H1 (cell line): ENCODE data around the gene TRAPPC13. TPM values are rescaled to one million over a fixed set of nuclear protein-coding genes. Genes with fewer than 3 reads are reported as not detected.

Experiments used
- CTCF ChIA-PET: fragments of 300-600 bp; sonication (Branson Sonifier 250); formaldehyde crosslinking; loops from one replicate; lab custom pipeline; 2021; ENCODE audit not compliant: partially characterized antibody; lab: Charles Lee
- POLR2A ChIA-PET: fragments of 300-600 bp; sonication (Branson Sonifier 250); formaldehyde crosslinking; loops from one replicate; lab custom pipeline; 2021; ENCODE audit warnings: inconsistent platforms; ENCODE audit not compliant: partially characterized antibody; lab: Charles Lee
- DNase-seq, 2 experiments: peaks; one replicate each; pipeline versions ENCODE4 v3.0.0 to v3.0.0-alpha.2; 2010 to 2022; ENCODE audit warnings: low spot score in 2 of 2, low read depth in 1 of 2, mixed read lengths in 1 of 2
- FAIRE-seq: peaks from 2 replicates; lab custom pipeline; 2011; peaks lifted over from hg19 to GRCh38; lab: Jason Lieb, UNC
- H2AFZ ChIP-seq: 2 replicates; pipeline ENCODE4 v1.8.1; 2012; ENCODE audit warnings: low read length, inconsistent platforms
- H2AK5ac ChIP-seq: 2 replicates; pipeline ENCODE4 v1.6.1; 2013; ENCODE audit warnings: low read depth, low read length
- H2BK120ac ChIP-seq: replicated peaks from 2 replicates; pipeline ENCODE3; 2013; ENCODE audit warnings: low read depth, low read length, inconsistent platforms
- H2BK12ac ChIP-seq: 2 replicates; pipeline ENCODE4 v1.6.1; 2013; ENCODE audit warnings: low read depth, low read length
- H2BK15ac ChIP-seq: 2 replicates; pipeline ENCODE4 v1.6.1; 2013; ENCODE audit warnings: low read length
- H2BK20ac ChIP-seq: 2 replicates; pipeline ENCODE4 v1.6.1; 2013; ENCODE audit warnings: low read length
- H2BK5ac ChIP-seq: 2 replicates; pipeline ENCODE4 v1.6.1; 2013; ENCODE audit warnings: low read depth, low read length
- H3K14ac ChIP-seq: 2 replicates; pipeline ENCODE4 v1.6.1; 2013; ENCODE audit warnings: inconsistent platforms; ENCODE audit not compliant: insufficient read length
- H3K18ac ChIP-seq: 2 replicates; pipeline ENCODE4 v1.6.1; 2013; ENCODE audit warnings: low read length; ENCODE audit errors: extremely low read depth
- H3K23ac ChIP-seq: 2 replicates; pipeline ENCODE4 v1.6.1; 2013; ENCODE audit warnings: inconsistent platforms; ENCODE audit not compliant: insufficient read length
- H3K23me2 ChIP-seq: 2 replicates; pipeline ENCODE4 v1.6.1; 2013; ENCODE audit warnings: low read depth, low read length
- H3K27ac ChIP-seq: 2 replicates; pipeline ENCODE4 v1.6.1; 2011; ENCODE audit warnings: low read depth, low read length, inconsistent platforms
- H3K27me3 ChIP-seq, 4 experiments: replicated peaks in 1 of 4; 1 replicate in 1 of 4; 2 replicates in 3 of 4; pipeline versions ENCODE4 v1.6.1 to v1.8.1; 2011 to 2013; ENCODE audit warnings: low read length in 3 of 4, mild to moderate bottlenecking in 3 of 4, inconsistent platforms in 2 of 4, mixed read lengths in 2 of 4, moderate library complexity in 1 of 4; ENCODE audit not compliant: control insufficient read depth in 3 of 4, insufficient read depth in 3 of 4; ENCODE audit errors: extremely low read depth in 1 of 4
- H3K36me3 ChIP-seq, 4 experiments: 2 replicates each; pipeline versions ENCODE4 v1.6.1 to v1.8.1; 2011 to 2013; ENCODE audit warnings: mild to moderate bottlenecking in 4 of 4, low read length in 3 of 4, moderate library complexity in 2 of 4, control low read depth in 1 of 4, inconsistent platforms in 1 of 4; ENCODE audit not compliant: insufficient read depth in 4 of 4, control insufficient read depth in 2 of 4
- H3K4ac ChIP-seq: replicated peaks from 2 replicates; pipeline ENCODE3; 2013; ENCODE audit warnings: low read length, low read depth, mixed read lengths, inconsistent platforms; ENCODE audit not compliant: insufficient read length
- H3K4me1 ChIP-seq, 4 experiments: replicated peaks in 1 of 4; 1 replicate in 1 of 4; 2 replicates in 3 of 4; pipeline versions ENCODE4 v1.6.1 to v1.8.1; 2011 to 2013; ENCODE audit warnings: low read length in 3 of 4, inconsistent platforms in 2 of 4, mixed read lengths in 1 of 4; ENCODE audit not compliant: insufficient read depth in 4 of 4, control insufficient read depth in 3 of 4
- H3K4me2 ChIP-seq, 2 experiments: 2 replicates each; pipeline versions ENCODE4 v1.6.1 to v1.8.1; 2011 to 2013; ENCODE audit warnings: low read depth in 2 of 2, low read length in 2 of 2, control low read depth in 1 of 2, inconsistent platforms in 1 of 2, mild to moderate bottlenecking in 1 of 2; ENCODE audit not compliant: insufficient read depth in 1 of 2
- H3K4me3 ChIP-seq, 4 experiments: fragments of 200-600, 300-600 bp in 1 of 4; sonication (generic), shearing (Covaris generic), sonication (Bioruptor Twin) in 1 of 4; 2 replicates each; pipeline versions ENCODE4 v1.5.1 to v1.8.1; 2011 to 2016; ENCODE audit warnings: low read length in 4 of 4, low read depth in 3 of 4, control low read depth in 2 of 4, inconsistent platforms in 2 of 4, mild to moderate bottlenecking in 2 of 4, mixed read lengths in 1 of 4, moderate library complexity in 1 of 4; ENCODE audit not compliant: insufficient read depth in 2 of 4; ENCODE audit errors: extremely low read depth in 1 of 4
- H3K56ac ChIP-seq: replicated peaks from 2 replicates; pipeline ENCODE3; 2013; ENCODE audit warnings: low read depth, mild to moderate bottlenecking, mixed read lengths, low read length, inconsistent platforms; ENCODE audit not compliant: insufficient read length
- H3K79me1 ChIP-seq: 2 replicates; pipeline ENCODE4 v1.6.1; 2013; ENCODE audit warnings: low read depth, low read length, control low read depth
- H3K79me2 ChIP-seq, 2 experiments: 2 replicates each; pipeline versions ENCODE4 v1.6.1 to v1.8.1; 2012 to 2013; ENCODE audit warnings: low read length in 2 of 2, mild to moderate bottlenecking in 2 of 2, inconsistent platforms in 1 of 2; ENCODE audit not compliant: insufficient read depth in 2 of 2, control insufficient read depth in 1 of 2
- H3K9ac ChIP-seq, 4 experiments: replicated peaks in 1 of 4; 1 replicate in 1 of 4; 2 replicates in 3 of 4; pipeline versions ENCODE4 v1.6.1 to v1.8.1; 2011 to 2013; ENCODE audit warnings: low read depth in 3 of 4, low read length in 3 of 4, control low read depth in 2 of 4, mild to moderate bottlenecking in 2 of 4, moderate library complexity in 2 of 4, inconsistent platforms in 1 of 4; ENCODE audit errors: extremely low read depth in 1 of 4
- H3K9me3 ChIP-seq, 2 experiments: 2 replicates each; pipeline versions ENCODE4 v1.6.1 to v1.8.1; 2012 to 2013; ENCODE audit warnings: mild to moderate bottlenecking in 2 of 2, moderate library complexity in 2 of 2, control low read depth in 1 of 2, inconsistent platforms in 1 of 2, low read depth in 1 of 2, low read length in 1 of 2, mixed read lengths in 1 of 2; ENCODE audit not compliant: insufficient read depth in 2 of 2
- H4K20me1 ChIP-seq, 2 experiments: replicated peaks in 1 of 2; 2 replicates each; pipeline versions ENCODE3 to v1.8.1; 2011 to 2013; ENCODE audit warnings: inconsistent platforms in 2 of 2, low read length in 2 of 2, mild to moderate bottlenecking in 1 of 2; ENCODE audit not compliant: insufficient read depth in 2 of 2, control insufficient read depth in 1 of 2
- H4K5ac ChIP-seq: 2 replicates; pipeline ENCODE4 v1.6.1; 2013; ENCODE audit warnings: low read length, low read depth, mixed read lengths, inconsistent platforms; ENCODE audit not compliant: insufficient read length
- H4K8ac ChIP-seq: 2 replicates; pipeline ENCODE4 v1.8.0; 2013; ENCODE audit warnings: mild to moderate bottlenecking, moderate library complexity, low read length, inconsistent platforms; ENCODE audit not compliant: insufficient read depth; ENCODE audit errors: extremely low read depth
- H4K91ac ChIP-seq: replicated peaks from 2 replicates; pipeline ENCODE3; 2013; ENCODE audit warnings: low read length, mixed read lengths, inconsistent platforms; ENCODE audit not compliant: insufficient read length
- ASH2L ChIP-seq: fragments of 200-600, 300-600 bp; sonication (generic); IDR thresholded peaks from one replicate; pipeline ENCODE4 v1.7.1; 2017; ENCODE audit warnings: low read length
- JUN ChIP-seq: IDR thresholded peaks from 2 replicates; pipeline ENCODE4 v1.6.1; 2011; ENCODE audit warnings: low read depth, mild to moderate bottlenecking, improper control_type of control experiment, low read length
- RFX5 ChIP-seq: IDR thresholded peaks from 2 replicates; pipeline ENCODE4 v1.6.1; 2011; ENCODE audit warnings: low read depth, low read length, improper control_type of control experiment, borderline replicate concordance
- WGBS, 2 experiments: shearing (Covaris generic) in 1 of 2; methylation state at CpG; one replicate each; pipeline versions ENCODE4 v1.1.6 to v1.1.7; 2013 to 2015; ENCODE audit warnings: low lambda C conversion rate in 2 of 2, mixed read lengths in 2 of 2, inconsistent platforms in 1 of 2, low coverage in 1 of 2, missing lambda C conversion rate in 1 of 2; ENCODE audit not compliant: insufficient replicate concordance in 2 of 2, insufficient coverage in 1 of 2, insufficient read length in 1 of 2; ENCODE audit errors: extremely low coverage in 1 of 2, missing lambda C conversion rate in 1 of 2; 5-methylcytosine and 5-hydroxymethylcytosine counted together
- polyA plus RNA-seq, 7 experiments: library from polyadenylated mRNA; depleted of rRNA in 3 of 7; stranded (reverse) in 5 of 7; unstranded in 2 of 7; fragments of >200 nt in 5 of 7; fragments of 200-250 nt in 2 of 7; gene quantifications; 1 replicate in 5 of 7; 2 replicates in 1 of 7; 4 replicates in 1 of 7; pipeline versions ENCODE4 v1.2.1 to v1.2.3, GENCODE V29; 2011 to 2013; ENCODE audit warnings: missing spikeins in 2 of 7, mixed read lengths in 2 of 7
- total RNA-seq: library from RNA; stranded (reverse); fragmentation: NEBNext Ultra II Directional; extraction: Animal tissue kit (Norgen Biotek cat#: 25700); gene quantifications from 2 replicates; pipeline ENCODE4 v1.2.1, GENCODE V29; 2021

The TRAPPC13 gene
- total and polyA plus RNA-seq, 2 of the 8 experiments (the other 6 are each of a cell fraction or from before 2014, with no cell fraction given) = 6.3 to 16.8 TPM

GRCh38 chr5:65623482-65623881, 1.3 kb upstream of the TRAPPC13 start:
- Histone ChIP-seq H2AFZ (no peak overlapping the region), H4K20me1 (peaks cover 0 to 2% of the 10 kb centered on the region in 2 experiments), H3K4ac (no peak overlapping the region), H3K79me1 (peaks cover 2% of the 10 kb centered on the region; the same call in 1 of the 2 replicates), H3K4me2 (peak overlapping the region; percentile 70 to 87), H3K4me3 (peak overlapping the region; percentile 92 to 97 (median 96)), H3K27me3 (no peaks in the 10 kb centered on the region), H2AK5ac (no peak overlapping the region), H3K23ac (no peak overlapping the region), H4K91ac (no peak overlapping the region), H2BK12ac (no peak overlapping the region), H3K23me2 (peaks cover 3% of the 10 kb centered on the region), H3K27ac (no peak overlapping the region), H3K56ac (no peak overlapping the region), H3K9ac (peak overlapping the region in 3 of 4 experiments; percentile 80 to 89 (median 81); a peak in 5 of 7 replicates), H2BK5ac (no peak overlapping the region), H4K8ac (no peak overlapping the region), H3K4me1 (peaks cover 0 to 4% (median 2%) of the 10 kb centered on the region in 4 experiments; a peak in 3 of 7 replicates), H3K36me3 (no peaks in the 10 kb centered on the region), H3K9me3 (no peaks in the 10 kb centered on the region), H2BK120ac (no peak overlapping the region), H2BK15ac (no peak overlapping the region), H3K79me2 (peaks cover 5 to 67% of the 10 kb centered on the region in 2 experiments; a peak in 3 of 4 replicates), H2BK20ac (no peak overlapping the region), H4K5ac (no peak overlapping the region), H3K14ac (no peak overlapping the region), H3K18ac (no peak overlapping the region)
- POLR2A ChIA-PET = interaction anchor here (0.7 to 1.2 kb wide), 10 partner anchors 10 to 855 kb away, joined by 3 to 6 read pairs (median 4); partner anchors contain the start of genes CENPK, CWC27, NLN and PPWD1
- DNase-seq (no peak), FAIRE-seq (no peak)
- WGBS, 2 experiments = 36% methylated on average over 9 of the region's 9 CpGs; no CpG with 5 or more reads in 1 of the 2 experiments
- TF ChIP-seq RFX5 (no peak), JUN (no peak), ASH2L (no peak)
- CTCF ChIA-PET = interaction anchor here (0.8 kb wide), 1 partner anchor 40 kb away, joined by 3 read pairs; no protein-coding TSS in a partner anchor
